GM23338 (cell line): ENCODE results near the gene KRTAP19-4. TPM values are rescaled to one million over a fixed set of nuclear protein-coding genes. Genes with fewer than 3 reads are reported as not detected.

Source experiments
- ATAC-seq: fragments of 200-7000 bp; cut with Tn5 transposase; 3 replicates; pipeline ENCODE4 v1.9.1; 2020
- DNase-seq: peaks from one replicate; pipeline ENCODE4 v3.0.0-alpha.2; 2015; ENCODE audit warnings: low spot score
- H2AFZ ChIP-seq: fragments of 200-600 bp; sonication (generic); 2 replicates; pipeline ENCODE4 v1.8.0; 2016; ENCODE audit warnings: antibody characterized with exemption, mild to moderate bottlenecking, moderate library complexity
- H3F3A ChIP-seq: fragments of 200-600 bp; sonication (generic); replicated peaks from 2 replicates; pipeline ENCODE4 v1.8.0; 2017; ENCODE audit warnings: antibody characterized with exemption, mixed run types, low read depth
- H3K27ac ChIP-seq: fragments of 200-600 bp; sonication (generic); 2 replicates; pipeline ENCODE4 v1.6.1; 2016; ENCODE audit warnings: low read depth
- H3K27me3 ChIP-seq: fragments of 200-600 bp; sonication (generic); 2 replicates; pipeline ENCODE4 v1.8.0; 2016; ENCODE audit warnings: mild to moderate bottlenecking, mixed run types, moderate library complexity; ENCODE audit not compliant: insufficient read depth
- H3K36me3 ChIP-seq: fragments of 200-600 bp; sonication (generic); 2 replicates; pipeline ENCODE4 v1.8.0; 2016; ENCODE audit warnings: mild to moderate bottlenecking; ENCODE audit not compliant: insufficient read depth
- H3K4me1 ChIP-seq: fragments of 200-600 bp; sonication (generic); 2 replicates; pipeline ENCODE4 v1.8.0; 2016; ENCODE audit warnings: mild to moderate bottlenecking, moderate library complexity; ENCODE audit not compliant: insufficient read depth
- H3K4me2 ChIP-seq: fragments of 200-600 bp; sonication (generic); 2 replicates; pipeline ENCODE4 v1.7.1; 2017; ENCODE audit warnings: mixed run types
- H3K4me3 ChIP-seq: fragments of 200-600 bp; sonication (generic); 2 replicates; pipeline ENCODE4 v1.6.1; 2016; ENCODE audit warnings: mixed run types
- H3K79me2 ChIP-seq: fragments of 200-600 bp; sonication (generic); replicated peaks from 2 replicates; pipeline ENCODE4 v1.8.0; 2017; ENCODE audit warnings: mild to moderate bottlenecking; ENCODE audit not compliant: insufficient read depth
- H3K9me2 ChIP-seq: fragments of 200-600 bp; sonication (generic); 2 replicates; pipeline ENCODE4 v1.8.0; 2017; ENCODE audit not compliant: insufficient read depth
- H4K20me1 ChIP-seq: fragments of 200-600 bp; sonication (generic); replicated peaks from 2 replicates; pipeline ENCODE4 v1.8.0; 2017; ENCODE audit warnings: mild to moderate bottlenecking; ENCODE audit not compliant: insufficient read depth
- H3K27ac Mint-ChIP-seq: 2 replicates; pipeline ENCODE4 v1.8.0; 2020; ENCODE audit warnings: inconsistent platforms, mild to moderate bottlenecking, moderate library complexity, mixed read lengths
- H3K27me3 Mint-ChIP-seq: 3 replicates; pipeline ENCODE4 v1.8.0; 2022; ENCODE audit warnings: low read depth, mild to moderate bottlenecking, moderate library complexity, mixed read lengths, inconsistent platforms; ENCODE audit not compliant: insufficient read depth, poor library complexity
- H3K36me3 Mint-ChIP-seq: 3 replicates; pipeline ENCODE4 v1.8.0; 2021; ENCODE audit warnings: low read depth, mild to moderate bottlenecking, inconsistent platforms, moderate library complexity, mixed read lengths
- H3K4me1 Mint-ChIP-seq: 3 replicates; pipeline ENCODE4 v1.8.0; 2020; ENCODE audit warnings: mild to moderate bottlenecking, inconsistent platforms, mixed read lengths
- H3K4me3 Mint-ChIP-seq: 3 replicates; pipeline ENCODE4 v1.8.0; 2021; ENCODE audit warnings: moderate library complexity, mild to moderate bottlenecking, inconsistent platforms, mixed read lengths
- H3K9me3 Mint-ChIP-seq: 3 replicates; pipeline ENCODE4 v1.8.0; 2020; ENCODE audit warnings: moderate library complexity, mild to moderate bottlenecking, inconsistent platforms, mixed read lengths
- CREB1 ChIP-seq: fragments of 250-450 bp; sonication (Bioruptor Pico); IDR thresholded peaks from 2 replicates; pipeline ENCODE4 v1.5.0; 2020; ENCODE audit warnings: low read depth, mild to moderate bottlenecking, moderate library complexity
- EZH2 ChIP-seq: fragments of 200-600 bp; sonication (generic); IDR thresholded peaks from one replicate; pipeline ENCODE4 v1.8.0; 2017; ENCODE audit warnings: antibody characterized with exemption, mild to moderate bottlenecking, low read depth; ENCODE audit not compliant: unreplicated experiment
- ZNF114 ChIP-seq: fragments of 250-450 bp; sonication (Bioruptor Pico); IDR thresholded peaks from 2 replicates; pipeline ENCODE4 v1.5.0; 2020; ENCODE audit warnings: mild to moderate bottlenecking, moderate library complexity
- polyA plus RNA-seq: library from polyadenylated mRNA; unstranded; fragments of >200 nt; fragmentation: Nextera tagmentation; extraction: Ambion mirVana; gene quantifications from 2 replicates; pipeline ENCODE4 v1.2.1, GENCODE V29; 2016
- total RNA-seq: library from RNA; depleted of rRNA; stranded (reverse); fragments of >200 nt; shearing (Covaris generic); gene quantifications from 2 replicates; pipeline ENCODE4 v1.2.3, GENCODE V29; 2014
- TF ChIP-seq, protein P1 (sequence below): fragments of 250-450 bp; sonication (Bioruptor Pico); IDR thresholded peaks from 2 replicates; pipeline ENCODE4 v1.5.0; 2020; ENCODE audit warnings: mild to moderate bottlenecking, moderate library complexity
- TF ChIP-seq, protein P2 (sequence below): IDR thresholded peaks from one replicate; pipeline ENCODE4 v1.6.1; 2018; ENCODE audit warnings: antibody characterized with exemption; ENCODE audit not compliant: unreplicated experiment
- TF ChIP-seq, protein P3 (sequence below): IDR thresholded peaks from 2 replicates; pipeline ENCODE4 v1.6.1; 2016; ENCODE audit warnings: antibody characterized with exemption

Gene KRTAP19-4
- total and polyA plus RNA-seq, 2 experiments from 2014 or later: not detected

DNA sequence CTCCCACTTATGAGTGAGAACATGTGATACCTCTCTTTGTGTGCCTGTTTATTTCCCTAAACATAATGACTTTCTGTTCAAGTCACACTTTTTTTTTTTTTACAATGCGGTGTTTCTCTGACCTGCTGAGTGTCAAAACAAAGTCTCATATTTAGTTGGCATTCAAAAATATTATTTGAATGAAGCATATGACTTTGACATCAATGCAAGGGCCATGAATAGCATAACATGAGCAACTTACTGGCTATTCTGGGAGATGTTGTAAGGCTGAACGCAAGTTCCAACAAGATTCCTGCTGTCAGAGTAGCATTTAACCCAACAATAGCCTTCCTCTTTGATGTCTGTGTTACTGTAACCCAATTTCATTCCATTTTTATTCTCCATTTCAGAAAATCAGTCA, 14.8 kb downstream of the KRTAP19-4 start:
- Histone ChIP-seq H4K20me1 (no peaks in the 10 kb centered on the region), H3F3A (no peaks in the 10 kb centered on the region), H3K36me3 (no peaks in the 10 kb centered on the region), H3K4me1 (no peaks in the 10 kb centered on the region), H3K4me3 (no peak overlapping the region), H3K27me3 (no peaks in the 10 kb centered on the region), H3K27ac (no peak overlapping the region), H3K9me2 (no peaks in the 10 kb centered on the region), H3K4me2 (no peak overlapping the region), H3K79me2 (no peaks in the 10 kb centered on the region), H2AFZ (no peak overlapping the region)
- no peak for ATAC-seq
- Mint-ChIP-seq H3K4me1 (peaks cover 3% of the 10 kb centered on the region; the same call in 2 of the 3 replicates), H3K27ac (no peak overlapping the region), H3K27me3 (no peaks in the 10 kb centered on the region), H3K9me3 (peaks cover 25% of the 10 kb centered on the region), H3K4me3 (no peak overlapping the region), H3K36me3 (peaks cover 21% of the 10 kb centered on the region; the same call in 2 of the 3 replicates)
- DNase-seq: no peak
- TF ChIP-seq, protein P1, sequence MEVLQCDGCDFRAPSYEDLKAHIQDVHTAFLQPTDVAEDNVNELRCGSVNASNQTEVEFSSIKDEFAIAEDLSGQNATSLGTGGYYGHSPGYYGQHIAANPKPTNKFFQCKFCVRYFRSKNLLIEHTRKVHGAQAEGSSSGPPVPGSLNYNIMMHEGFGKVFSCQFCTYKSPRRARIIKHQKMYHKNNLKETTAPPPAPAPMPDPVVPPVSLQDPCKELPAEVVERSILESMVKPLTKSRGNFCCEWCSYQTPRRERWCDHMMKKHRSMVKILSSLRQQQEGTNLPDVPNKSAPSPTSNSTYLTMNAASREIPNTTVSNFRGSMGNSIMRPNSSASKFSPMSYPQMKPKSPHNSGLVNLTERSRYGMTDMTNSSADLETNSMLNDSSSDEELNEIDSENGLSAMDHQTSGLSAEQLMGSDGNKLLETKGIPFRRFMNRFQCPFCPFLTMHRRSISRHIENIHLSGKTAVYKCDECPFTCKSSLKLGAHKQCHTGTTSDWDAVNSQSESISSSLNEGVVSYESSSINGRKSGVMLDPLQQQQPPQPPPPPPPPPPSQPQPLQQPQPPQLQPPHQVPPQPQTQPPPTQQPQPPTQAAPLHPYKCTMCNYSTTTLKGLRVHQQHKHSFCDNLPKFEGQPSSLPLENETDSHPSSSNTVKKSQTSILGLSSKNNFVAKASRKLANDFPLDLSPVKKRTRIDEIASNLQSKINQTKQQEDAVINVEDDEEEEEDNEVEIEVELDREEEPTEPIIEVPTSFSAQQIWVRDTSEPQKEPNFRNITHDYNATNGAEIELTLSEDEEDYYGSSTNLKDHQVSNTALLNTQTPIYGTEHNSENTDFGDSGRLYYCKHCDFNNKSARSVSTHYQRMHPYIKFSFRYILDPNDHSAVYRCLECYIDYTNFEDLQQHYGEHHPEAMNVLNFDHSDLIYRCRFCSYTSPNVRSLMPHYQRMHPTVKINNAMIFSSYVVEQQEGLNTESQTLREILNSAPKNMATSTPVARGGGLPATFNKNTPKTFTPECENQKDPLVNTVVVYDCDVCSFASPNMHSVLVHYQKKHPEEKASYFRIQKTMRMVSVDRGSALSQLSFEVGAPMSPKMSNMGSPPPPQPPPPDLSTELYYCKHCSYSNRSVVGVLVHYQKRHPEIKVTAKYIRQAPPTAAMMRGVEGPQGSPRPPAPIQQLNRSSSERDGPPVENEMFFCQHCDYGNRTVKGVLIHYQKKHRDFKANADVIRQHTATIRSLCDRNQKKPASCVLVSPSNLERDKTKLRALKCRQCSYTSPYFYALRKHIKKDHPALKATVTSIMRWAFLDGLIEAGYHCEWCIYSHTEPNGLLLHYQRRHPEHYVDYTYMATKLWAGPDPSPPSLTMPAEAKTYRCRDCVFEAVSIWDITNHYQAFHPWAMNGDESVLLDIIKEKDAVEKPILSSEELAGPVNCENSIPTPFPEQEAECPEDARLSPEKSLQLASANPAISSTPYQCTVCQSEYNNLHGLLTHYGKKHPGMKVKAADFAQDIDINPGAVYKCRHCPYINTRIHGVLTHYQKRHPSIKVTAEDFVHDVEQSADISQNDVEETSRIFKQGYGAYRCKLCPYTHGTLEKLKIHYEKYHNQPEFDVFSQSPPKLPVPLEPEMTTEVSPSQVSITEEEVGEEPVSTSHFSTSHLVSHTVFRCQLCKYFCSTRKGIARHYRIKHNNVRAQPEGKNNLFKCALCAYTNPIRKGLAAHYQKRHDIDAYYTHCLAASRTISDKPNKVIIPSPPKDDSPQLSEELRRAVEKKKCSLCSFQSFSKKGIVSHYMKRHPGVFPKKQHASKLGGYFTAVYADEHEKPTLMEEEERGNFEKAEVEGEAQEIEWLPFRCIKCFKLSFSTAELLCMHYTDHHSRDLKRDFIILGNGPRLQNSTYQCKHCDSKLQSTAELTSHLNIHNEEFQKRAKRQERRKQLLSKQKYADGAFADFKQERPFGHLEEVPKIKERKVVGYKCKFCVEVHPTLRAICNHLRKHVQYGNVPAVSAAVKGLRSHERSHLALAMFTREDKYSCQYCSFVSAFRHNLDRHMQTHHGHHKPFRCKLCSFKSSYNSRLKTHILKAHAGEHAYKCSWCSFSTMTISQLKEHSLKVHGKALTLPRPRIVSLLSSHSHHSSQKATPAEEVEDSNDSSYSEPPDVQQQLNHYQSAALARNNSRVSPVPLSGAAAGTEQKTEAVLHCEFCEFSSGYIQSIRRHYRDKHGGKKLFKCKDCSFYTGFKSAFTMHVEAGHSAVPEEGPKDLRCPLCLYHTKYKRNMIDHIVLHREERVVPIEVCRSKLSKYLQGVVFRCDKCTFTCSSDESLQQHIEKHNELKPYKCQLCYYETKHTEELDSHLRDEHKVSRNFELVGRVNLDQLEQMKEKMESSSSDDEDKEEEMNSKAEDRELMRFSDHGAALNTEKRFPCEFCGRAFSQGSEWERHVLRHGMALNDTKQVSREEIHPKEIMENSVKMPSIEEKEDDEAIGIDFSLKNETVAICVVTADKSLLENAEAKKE (CRISPR knock-in tag): no peak
- TF ChIP-seq EZH2 (no peak), CREB1 (no peak), ZNF114 (CRISPR knock-in tag) (no peak)
- TF ChIP-seq, protein P2, sequence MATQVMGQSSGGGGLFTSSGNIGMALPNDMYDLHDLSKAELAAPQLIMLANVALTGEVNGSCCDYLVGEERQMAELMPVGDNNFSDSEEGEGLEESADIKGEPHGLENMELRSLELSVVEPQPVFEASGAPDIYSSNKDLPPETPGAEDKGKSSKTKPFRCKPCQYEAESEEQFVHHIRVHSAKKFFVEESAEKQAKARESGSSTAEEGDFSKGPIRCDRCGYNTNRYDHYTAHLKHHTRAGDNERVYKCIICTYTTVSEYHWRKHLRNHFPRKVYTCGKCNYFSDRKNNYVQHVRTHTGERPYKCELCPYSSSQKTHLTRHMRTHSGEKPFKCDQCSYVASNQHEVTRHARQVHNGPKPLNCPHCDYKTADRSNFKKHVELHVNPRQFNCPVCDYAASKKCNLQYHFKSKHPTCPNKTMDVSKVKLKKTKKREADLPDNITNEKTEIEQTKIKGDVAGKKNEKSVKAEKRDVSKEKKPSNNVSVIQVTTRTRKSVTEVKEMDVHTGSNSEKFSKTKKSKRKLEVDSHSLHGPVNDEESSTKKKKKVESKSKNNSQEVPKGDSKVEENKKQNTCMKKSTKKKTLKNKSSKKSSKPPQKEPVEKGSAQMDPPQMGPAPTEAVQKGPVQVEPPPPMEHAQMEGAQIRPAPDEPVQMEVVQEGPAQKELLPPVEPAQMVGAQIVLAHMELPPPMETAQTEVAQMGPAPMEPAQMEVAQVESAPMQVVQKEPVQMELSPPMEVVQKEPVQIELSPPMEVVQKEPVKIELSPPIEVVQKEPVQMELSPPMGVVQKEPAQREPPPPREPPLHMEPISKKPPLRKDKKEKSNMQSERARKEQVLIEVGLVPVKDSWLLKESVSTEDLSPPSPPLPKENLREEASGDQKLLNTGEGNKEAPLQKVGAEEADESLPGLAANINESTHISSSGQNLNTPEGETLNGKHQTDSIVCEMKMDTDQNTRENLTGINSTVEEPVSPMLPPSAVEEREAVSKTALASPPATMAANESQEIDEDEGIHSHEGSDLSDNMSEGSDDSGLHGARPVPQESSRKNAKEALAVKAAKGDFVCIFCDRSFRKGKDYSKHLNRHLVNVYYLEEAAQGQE: no peak
- TF ChIP-seq, protein P3, sequence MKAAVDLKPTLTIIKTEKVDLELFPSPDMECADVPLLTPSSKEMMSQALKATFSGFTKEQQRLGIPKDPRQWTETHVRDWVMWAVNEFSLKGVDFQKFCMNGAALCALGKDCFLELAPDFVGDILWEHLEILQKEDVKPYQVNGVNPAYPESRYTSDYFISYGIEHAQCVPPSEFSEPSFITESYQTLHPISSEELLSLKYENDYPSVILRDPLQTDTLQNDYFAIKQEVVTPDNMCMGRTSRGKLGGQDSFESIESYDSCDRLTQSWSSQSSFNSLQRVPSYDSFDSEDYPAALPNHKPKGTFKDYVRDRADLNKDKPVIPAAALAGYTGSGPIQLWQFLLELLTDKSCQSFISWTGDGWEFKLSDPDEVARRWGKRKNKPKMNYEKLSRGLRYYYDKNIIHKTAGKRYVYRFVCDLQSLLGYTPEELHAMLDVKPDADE: no peak
